Inflammatory macrophage treated with lipopolysaccharide for 4 hours (primary cell): ENCODE results near the gene AP1M2.

Experiments
- DNase-seq: peaks from one replicate; pipeline ENCODE4 v3.0.0-alpha.2; 2020

Gene AP1M2

DNA sequence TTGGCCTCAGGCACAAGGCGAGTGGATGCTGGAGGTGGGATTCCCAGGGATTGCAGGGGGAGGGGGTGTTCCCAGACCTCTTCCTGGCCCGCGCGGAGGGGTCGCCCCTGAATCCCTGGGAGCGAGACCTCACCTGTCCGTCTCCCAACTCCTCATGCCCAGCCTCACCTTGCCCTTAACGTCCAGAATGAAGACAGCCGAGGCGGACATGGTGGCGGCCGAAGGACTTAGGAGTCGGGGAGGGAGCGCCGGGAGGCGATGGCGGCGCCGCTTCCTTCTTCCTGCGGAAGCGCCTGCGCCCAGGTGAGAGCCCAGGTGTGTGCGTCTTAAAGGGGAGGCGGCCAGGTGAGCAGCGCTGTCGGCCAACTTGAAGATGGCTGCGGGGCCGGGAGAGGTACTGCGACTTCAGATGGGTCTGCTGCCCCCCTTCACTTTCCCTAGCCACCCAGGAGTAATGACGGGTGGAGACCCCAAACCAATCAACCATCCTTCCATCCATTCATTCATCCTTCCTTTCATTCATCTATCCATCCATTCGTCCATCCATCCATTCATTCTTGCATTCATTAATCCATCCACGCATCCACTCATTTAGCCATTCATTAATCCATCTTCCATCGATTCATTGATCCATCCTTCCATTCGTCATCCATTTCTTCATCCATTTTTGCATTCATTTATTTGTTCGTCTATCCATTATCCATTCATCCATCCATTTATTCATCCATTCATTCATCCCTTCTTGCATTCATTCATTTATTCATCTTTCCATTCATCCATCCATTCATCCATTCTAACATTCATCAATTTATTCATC is at the start of gene AP1M2:
TSS of gene AP1M2 (minus strand) at position 291 of the 817 bp plus-strand sequence. CDS start at position 210, 81 bp downstream.
- no peak for DNase-seq

- DNase-seq, result no peak
Observed at GRCh38 chr19:10636304-10636972, 49.3 kb upstream of the AP1M2 start.

- no peak for DNase-seq
Observed at GRCh38 chr19:10634963-10635362, 47.9 kb upstream of the AP1M2 start.

DNA sequence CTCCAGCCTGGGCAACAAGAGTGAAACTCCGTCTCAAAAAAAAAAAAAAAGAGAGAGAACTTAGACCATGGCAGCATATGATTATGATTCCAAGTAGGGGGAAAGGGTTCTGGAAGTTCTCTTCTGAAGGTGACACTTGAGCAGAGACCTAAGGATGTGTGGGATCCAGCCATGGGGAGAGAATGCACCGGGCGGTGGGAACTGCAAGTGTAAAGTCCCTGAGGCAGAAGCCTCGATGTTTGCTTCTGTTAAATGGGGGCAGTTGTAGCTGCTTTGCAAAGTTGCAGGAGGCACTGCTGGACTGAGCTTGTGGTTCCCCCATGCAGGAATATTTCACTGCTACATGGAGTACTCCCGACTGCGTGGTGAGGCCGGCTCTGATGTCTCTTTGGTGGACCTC is 47.3 kb upstream of the AP1M2 start:
- no peak for DNase-seq

- no peak for DNase-seq
Observed at GRCh38 chr19:10631874-10632273, 44.8 kb upstream of the AP1M2 start.

DNA sequence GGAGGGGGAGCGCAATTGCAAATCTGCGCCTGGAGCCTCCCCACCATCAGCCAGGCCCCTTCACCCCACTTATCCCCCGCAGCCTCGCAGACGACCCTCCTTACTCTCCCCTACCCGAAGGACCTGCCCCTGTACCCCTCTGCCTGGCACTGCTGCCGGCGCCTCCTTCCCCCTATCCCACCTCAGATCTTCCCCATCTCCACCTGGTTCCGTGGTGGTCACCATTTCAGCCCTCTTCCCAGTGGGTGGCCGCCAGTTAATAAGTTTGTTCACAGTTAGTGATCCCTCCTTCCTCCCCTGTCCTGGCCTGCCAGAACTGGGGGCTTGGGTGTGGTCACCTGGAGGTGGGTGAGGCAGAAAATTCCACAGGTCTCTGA is 38.6 kb upstream of the AP1M2 start:
- no peak for DNase-seq

DNA sequence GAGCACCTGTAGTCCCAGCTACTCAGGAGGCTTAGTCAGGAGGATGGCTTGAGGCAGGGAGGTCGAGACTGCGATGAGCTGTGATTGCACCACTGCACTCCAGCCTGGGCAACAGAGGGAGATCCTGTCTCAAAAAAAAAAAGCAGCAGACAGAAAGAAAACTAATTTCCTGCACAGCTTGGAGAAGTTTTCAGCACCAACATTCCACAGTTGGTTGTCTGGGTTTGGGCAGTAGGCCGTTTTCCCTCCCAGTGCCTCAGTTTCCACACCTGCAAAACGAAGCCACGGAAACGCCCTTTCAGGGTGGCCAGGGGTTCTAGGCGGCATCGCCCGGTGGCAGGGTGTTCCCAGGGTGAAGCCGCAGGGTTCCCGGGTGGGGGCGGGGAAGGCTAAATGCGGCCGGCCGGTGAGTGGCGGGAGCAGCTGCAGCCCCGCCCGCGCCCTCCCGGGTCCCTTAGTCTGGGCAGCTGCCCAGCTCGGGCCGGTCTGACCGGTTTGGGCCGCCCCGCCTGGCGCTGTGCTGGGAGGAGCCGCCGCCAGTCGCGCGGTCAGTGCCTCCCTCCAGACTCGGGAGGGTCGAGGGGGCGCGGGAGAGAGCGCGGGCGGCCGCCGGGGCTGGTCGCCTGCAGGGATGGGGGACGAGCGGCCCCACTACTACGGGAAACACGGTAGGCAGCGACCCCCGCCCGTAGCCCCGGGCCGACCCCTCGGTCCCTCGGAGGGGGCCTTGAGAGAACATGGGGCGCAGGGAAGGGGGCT is 38.1 kb upstream of the AP1M2 start, which contains the start of gene SLC44A2:
TSS of gene SLC44A2 (plus strand) at position 551 of the 759 bp plus-strand sequence. CDS start at position 632, 81 bp downstream.
- no peak for DNase-seq

DNA sequence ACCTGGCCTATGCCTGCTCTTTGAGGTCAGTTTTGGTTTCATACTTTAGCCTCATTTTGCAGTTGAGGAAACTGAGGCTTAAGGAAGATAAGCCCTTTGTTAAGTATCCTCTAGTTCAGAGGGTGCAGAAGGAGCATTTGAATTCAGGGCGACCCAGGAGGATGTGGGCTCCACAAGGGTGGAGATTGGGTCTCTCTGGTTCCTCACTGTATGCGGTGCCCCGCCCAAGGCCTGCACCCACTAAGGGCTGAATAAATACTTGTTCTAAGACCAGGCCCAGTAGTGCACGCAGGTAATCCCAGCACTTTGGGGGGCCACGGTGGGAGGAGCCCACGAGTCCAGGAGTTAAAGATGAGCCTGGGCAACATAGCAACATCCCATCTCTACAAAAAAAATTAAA is 37.5 kb upstream of the AP1M2 start:
- no peak for DNase-seq

GRCh38 chr19:10621966-10622365 is 34.9 kb upstream of the AP1M2 start:
- DNase-seq, result no peak

GRCh38 chr19:10620786-10621185 is 33.7 kb upstream of the AP1M2 start:
- DNase-seq, result no peak

- no peak for DNase-seq
Observed at GRCh38 chr19:10618846-10619245, 31.7 kb upstream of the AP1M2 start.

GRCh38 chr19:10617409-10618121 is 30.5 kb upstream of the AP1M2 start:
- DNase-seq, result no peak

DNA sequence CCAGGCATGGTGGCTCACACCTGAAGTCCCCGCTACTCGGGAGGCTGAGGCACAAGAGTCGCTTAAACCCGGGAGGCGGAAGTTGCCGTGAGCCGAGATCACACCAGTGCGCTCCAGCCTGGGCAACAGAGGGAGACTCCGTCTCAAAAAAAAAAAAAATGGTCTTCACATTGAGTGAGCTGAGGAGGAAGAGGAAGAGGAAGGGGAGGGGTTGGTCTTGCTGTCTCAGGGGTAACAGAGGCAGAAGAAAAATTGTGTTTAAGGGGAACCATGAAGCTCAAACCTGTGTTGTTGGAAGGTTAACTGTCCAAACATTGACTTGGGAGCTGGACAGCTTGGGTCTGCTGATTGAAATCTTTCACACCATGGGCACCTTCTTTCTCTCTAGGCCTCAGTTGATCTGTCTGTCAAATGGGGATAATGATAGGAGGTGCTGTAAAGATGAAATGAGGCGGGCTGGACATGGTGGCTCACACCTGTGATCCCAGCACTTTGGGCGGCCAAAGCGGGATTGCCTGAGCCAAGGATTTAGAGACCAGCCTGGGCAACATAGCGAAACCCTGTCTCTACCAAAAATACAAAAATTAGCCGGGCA is 28.4 kb upstream of the AP1M2 start:
- no peak for DNase-seq

DNA sequence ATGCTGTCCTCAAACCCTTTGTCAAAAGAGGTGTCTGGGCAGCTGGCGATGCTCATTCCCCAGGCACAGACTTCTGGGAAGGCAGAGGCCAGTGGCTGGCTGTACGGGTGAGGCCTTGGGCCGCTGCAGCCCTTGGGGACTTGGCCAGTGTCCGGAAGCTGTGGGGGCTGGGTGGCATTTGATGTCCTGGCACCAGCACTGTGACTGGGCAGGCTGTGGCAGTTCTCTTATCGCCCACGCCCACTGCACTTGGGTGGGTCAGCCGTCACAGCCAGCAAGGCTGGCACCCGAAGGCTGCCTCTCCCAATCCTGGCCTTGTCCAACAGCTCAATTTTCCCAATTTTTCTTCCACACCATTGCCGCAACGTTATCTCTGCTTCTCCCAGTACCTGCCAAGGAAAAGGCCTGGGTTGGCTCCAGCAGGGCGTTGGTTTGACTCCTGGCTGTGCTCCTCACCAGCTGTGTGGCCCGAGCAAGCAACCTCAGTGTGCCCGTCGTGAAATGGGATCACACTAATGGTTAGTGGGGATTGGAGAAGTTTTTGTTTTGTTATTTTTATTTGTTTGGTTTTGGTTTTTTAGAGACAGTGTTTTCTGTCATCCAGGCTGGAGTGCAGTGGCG is 25.5 kb upstream of the AP1M2 start:
- DNase-seq, result no peak

DNA sequence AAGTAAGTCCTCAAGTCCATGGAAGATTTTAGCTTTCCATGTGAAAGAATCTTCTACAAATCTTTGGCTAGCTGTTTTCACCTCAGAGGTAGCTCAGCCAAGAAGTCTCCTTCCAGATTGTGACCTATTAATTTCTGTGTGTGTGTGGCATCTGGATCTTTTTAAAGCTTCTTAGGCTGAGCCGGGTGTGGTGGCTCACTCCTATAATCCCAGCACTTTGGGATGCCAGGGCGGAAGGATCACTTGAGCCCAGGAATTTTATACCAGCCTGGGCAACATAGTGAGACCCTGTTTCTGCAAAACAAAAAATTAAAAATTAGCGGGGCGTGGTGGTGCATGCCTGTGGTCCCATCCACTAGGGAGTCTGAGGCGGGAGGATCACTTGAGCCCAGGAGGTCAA is 24.8 kb upstream of the AP1M2 start:
- DNase-seq, result no peak

- DNase-seq, result peak; percentile 36
Observed at GRCh38 chr19:10604460-10604980, 17.4 kb upstream of the AP1M2 start.

- peak; percentile 95 for DNase-seq
Observed at GRCh38 chr19:10603873-10604459, 16.9 kb upstream of the AP1M2 start.

DNA sequence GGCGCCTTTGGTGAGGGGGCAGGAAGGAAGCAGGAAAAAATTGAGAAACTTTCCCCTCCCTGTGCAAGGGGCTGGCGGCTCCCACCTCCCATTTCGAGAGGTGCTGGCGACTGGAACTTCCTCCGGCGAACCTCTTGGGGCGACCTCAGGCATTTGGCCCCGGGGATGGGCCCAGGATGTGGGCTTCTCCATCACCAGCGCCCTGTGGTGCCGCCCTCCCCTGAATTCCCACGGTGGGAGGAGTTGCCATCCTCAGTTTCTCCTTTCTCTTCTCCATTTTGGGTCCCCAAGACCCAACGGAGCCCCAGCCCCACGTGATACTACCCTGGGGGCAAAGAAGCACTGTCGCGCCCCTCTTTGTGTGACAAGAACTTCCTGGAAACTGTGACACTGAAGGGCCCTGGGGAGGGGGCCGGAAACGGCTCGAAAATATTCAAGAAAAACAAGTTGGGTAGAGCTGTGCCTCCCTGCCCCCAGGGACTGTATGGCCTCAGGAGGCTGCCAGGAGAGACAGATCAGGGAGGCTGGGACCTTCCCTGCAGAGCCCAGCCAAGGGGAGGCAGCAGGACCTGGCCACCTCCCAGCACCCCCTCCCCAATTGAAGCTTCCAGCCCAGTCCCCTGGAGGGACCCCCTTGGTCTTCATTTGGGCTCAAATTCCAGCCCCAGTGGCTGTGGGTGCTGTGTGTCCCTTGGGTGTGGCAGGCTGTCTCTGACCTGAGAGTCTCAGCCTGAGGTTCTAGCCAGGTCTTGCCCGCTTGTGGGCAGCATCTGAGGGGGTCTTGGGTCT is 16.2 kb upstream of the AP1M2 start:
- peak; percentile 23 for DNase-seq

- peak; percentile 83 for DNase-seq
Observed at GRCh38 chr19:10602330-10603083, 15.4 kb upstream of the AP1M2 start.

DNA sequence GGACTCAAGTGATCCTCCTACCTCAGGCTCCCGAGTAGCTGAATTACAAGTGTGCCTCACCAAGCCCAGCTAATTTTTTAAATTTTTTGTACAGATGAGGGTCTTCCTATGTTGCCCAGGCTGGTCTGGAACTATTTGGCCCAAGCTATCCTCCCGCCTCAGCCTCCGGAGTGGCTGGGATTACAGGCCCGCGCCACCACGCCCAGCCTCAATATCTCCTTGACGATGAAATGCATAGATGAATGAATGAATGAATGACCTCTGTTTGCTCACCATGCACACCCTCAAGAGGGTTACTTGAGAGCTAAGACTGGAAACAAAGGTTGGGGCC is 14.9 kb upstream of the AP1M2 start:
- DNase-seq, result no peak
